ENCODE results near the gene TRAF7.

TRAF7 gene

DNA sequence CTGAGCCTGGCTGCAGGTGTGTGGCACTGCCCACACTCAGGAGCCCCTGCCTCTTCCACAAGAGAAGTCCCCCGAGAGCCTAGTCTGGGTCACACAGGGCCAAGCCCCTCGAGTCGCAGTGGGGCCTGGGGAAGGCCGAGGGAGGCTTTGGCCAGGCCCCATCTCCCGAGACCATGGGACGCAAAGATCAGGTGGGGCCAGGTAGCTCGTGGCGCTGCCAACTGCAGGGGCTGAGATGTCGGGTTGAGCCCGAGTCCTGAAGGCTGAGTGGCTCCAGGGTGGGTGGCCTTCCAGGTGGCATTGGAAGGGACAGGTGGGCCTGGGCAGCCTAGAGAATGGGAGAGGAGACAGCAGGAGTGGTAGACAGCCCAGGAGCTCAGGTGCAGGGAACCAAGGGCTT lies 6.3 kb downstream of the TRAF7 start:
- Histone ChIP-seq H3K27me3 (ENCODE audit: insufficient read depth, low read length, poor library complexity) (no peaks in the 10 kb centered on the region), H3K9ac (ENCODE audit: low read depth, low read length) (no peak overlapping the region), H2AFZ (ENCODE audit: low read depth, low read length) (no peak overlapping the region), H3K4me1 (ENCODE audit: insufficient read depth, low read length) (peaks cover 21% of the 10 kb centered on the region), H3K79me2 (ENCODE audit: insufficient read depth, low read length) (peaks cover 88% of the 10 kb centered on the region), H3K4me2 (ENCODE audit: insufficient read depth, low read length) (no peak overlapping the region), H4K20me1 (ENCODE audit: insufficient read depth, low read length) (peaks cover 65% of the 10 kb centered on the region), H3K27ac (ENCODE audit: low read length) (no peak overlapping the region), H3K9me3 (ENCODE audit: insufficient read depth, low read length, severe bottlenecking) (peaks cover 11% of the 10 kb centered on the region), H3K36me3 (ENCODE audit: insufficient read depth, low read length) (peaks cover 41% of the 10 kb centered on the region), H3K4me3 (ENCODE audit: low read depth in 1 of 2, low read length in 2 of 2) (no peak overlapping the region)
- TF ChIP-seq EZH2 (IDR thresholded peaks at IDR 0.05; ENCODE audit: borderline replicate concordance, low read depth, low read length, severe bottlenecking): no peak
- no peak for TF ChIP-seq CTCF (IDR thresholded peaks at IDR 0.05; ENCODE audit: borderline replicate concordance, extremely low read depth, low read length, poor library complexity, severe bottlenecking)
- ATAC-seq (ENCODE audit: insufficient read depth, low read depth) (no peak), DNase-seq (no peak)

- Histone ChIP-seq H3K4me3 (ENCODE audit: low read depth in 1 of 2, low read length in 2 of 2) (no peak overlapping the region), H3K27me3 (ENCODE audit: insufficient read depth, low read length, poor library complexity) (no peaks in the 10 kb centered on the region), H3K4me2 (ENCODE audit: insufficient read depth, low read length) (no peak overlapping the region), H3K9me3 (ENCODE audit: insufficient read depth, low read length, severe bottlenecking) (peaks cover 11% of the 10 kb centered on the region), H2AFZ (ENCODE audit: low read depth, low read length) (no peak overlapping the region), H3K27ac (ENCODE audit: low read length) (no peak overlapping the region), H3K9ac (ENCODE audit: low read depth, low read length) (no peak overlapping the region), H3K4me1 (ENCODE audit: insufficient read depth, low read length) (peaks cover 13% of the 10 kb centered on the region), H3K79me2 (ENCODE audit: insufficient read depth, low read length) (peaks cover 80% of the 10 kb centered on the region), H3K36me3 (ENCODE audit: insufficient read depth, low read length) (peaks cover 48% of the 10 kb centered on the region), H4K20me1 (ENCODE audit: insufficient read depth, low read length) (peaks cover 63% of the 10 kb centered on the region)
- no peak for ATAC-seq (ENCODE audit: insufficient read depth, low read depth)
- no peak for TF ChIP-seq EZH2 (IDR thresholded peaks at IDR 0.05; ENCODE audit: borderline replicate concordance, low read depth, low read length, severe bottlenecking)
- TF ChIP-seq CTCF (IDR thresholded peaks at IDR 0.05; ENCODE audit: borderline replicate concordance, extremely low read depth, low read length, poor library complexity, severe bottlenecking): no peak
- DNase-seq: no peak
Measured at GRCh38 chr16:2162676-2163118, 7.1 kb downstream of the TRAF7 start.

- peaks cover 11% of the 10 kb centered on the region for H3K9me3 ChIP-seq (ENCODE audit: insufficient read depth, low read length, severe bottlenecking)
- no peak overlapping the region for H3K27ac ChIP-seq (ENCODE audit: low read length)
- TF ChIP-seq CTCF (IDR thresholded peaks at IDR 0.05; ENCODE audit: borderline replicate concordance, extremely low read depth, low read length, poor library complexity, severe bottlenecking): no peak
- no peak for TF ChIP-seq EZH2 (IDR thresholded peaks at IDR 0.05; ENCODE audit: borderline replicate concordance, low read depth, low read length, severe bottlenecking)
- H3K4me3 ChIP-seq (ENCODE audit: low read depth in 1 of 2, low read length in 2 of 2): no peak overlapping the region; a peak in 1 of 4 replicates
- peaks cover 48% of the 10 kb centered on the region for H3K36me3 ChIP-seq (ENCODE audit: insufficient read depth, low read length)
- no peak overlapping the region for H2AFZ ChIP-seq (ENCODE audit: low read depth, low read length)
- peaks cover 74% of the 10 kb centered on the region for H3K79me2 ChIP-seq (ENCODE audit: insufficient read depth, low read length)
- DNase-seq: no peak
- no peak overlapping the region for H3K4me2 ChIP-seq (ENCODE audit: insufficient read depth, low read length)
- H3K9ac ChIP-seq (ENCODE audit: low read depth, low read length): no peak overlapping the region
- H3K27me3 ChIP-seq (ENCODE audit: insufficient read depth, low read length, poor library complexity): no peaks in the 10 kb centered on the region
- H4K20me1 ChIP-seq (ENCODE audit: insufficient read depth, low read length): peaks cover 63% of the 10 kb centered on the region
- no peak for ATAC-seq (ENCODE audit: insufficient read depth, low read depth)
- H3K4me1 ChIP-seq (ENCODE audit: insufficient read depth, low read length): peaks cover 6% of the 10 kb centered on the region
Measured at GRCh38 chr16:2163211-2163881, 7.8 kb downstream of the TRAF7 start.

Data from DND-41 (cell line).